ENCODE results near the gene DOCK6.

Gene DOCK6

DNA sequence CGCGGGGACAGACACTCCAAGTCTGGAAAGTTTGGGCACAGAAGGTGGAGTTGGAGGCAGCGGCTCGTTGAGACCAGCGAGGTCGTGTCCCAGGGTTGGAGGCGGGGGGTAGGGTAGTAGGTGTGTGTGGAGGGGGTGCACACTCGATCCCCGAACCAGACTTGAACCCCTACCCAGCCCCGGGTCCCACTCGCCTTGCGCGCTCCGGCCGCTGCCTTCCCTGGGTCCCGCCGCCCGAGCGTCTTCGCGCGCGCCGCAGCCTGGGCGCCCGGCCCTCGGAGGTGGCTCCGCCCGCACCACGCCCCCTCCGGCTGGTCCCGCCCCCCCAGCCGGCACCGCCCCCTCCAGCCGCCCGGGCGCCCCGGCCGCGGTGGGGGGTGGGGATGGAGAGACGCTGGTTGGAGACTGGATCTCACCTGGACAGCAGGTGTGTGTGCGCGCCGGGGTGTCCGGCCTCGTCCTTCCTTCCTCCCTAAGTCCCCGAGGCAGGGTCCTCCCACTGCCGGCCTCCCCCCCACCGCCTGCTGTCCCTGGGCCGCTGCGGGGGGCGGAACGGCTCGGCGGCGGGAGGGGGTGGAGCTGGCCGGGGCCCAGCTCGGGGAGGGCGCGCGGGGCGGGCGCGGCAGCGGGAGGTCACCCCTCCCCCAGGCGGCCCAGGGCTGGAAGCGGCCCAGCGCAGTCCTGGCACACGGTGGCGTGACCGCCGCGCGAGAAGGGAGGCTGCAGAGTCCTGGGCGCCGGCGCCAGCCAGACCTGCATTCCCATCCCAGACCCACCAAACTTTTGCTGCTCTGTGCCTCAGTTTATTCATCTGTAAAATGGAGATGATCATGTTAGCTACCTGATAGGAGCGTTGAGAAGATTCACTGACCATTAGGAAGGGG, 64.8 kb downstream of the DOCK6 start, which contains the start of gene KANK2:
TSS of gene KANK2 (minus strand) at position 255 of the 884 bp plus-strand sequence. CDS start 3,034 bp downstream, outside the sequence.
- no peak for TF ChIP-seq CTCF (IDR thresholded peaks at IDR 0.05)

- TF ChIP-seq CTCF (IDR thresholded peaks at IDR 0.05) = no peak
Observed at GRCh38 chr19:11196406-11197287, 65.7 kb downstream of the DOCK6 start.

GRCh38 chr19:11195681-11196080, 66.6 kb downstream of the DOCK6 start:
- TF ChIP-seq CTCF (IDR thresholded peaks at IDR 0.05) = no peak

DNA sequence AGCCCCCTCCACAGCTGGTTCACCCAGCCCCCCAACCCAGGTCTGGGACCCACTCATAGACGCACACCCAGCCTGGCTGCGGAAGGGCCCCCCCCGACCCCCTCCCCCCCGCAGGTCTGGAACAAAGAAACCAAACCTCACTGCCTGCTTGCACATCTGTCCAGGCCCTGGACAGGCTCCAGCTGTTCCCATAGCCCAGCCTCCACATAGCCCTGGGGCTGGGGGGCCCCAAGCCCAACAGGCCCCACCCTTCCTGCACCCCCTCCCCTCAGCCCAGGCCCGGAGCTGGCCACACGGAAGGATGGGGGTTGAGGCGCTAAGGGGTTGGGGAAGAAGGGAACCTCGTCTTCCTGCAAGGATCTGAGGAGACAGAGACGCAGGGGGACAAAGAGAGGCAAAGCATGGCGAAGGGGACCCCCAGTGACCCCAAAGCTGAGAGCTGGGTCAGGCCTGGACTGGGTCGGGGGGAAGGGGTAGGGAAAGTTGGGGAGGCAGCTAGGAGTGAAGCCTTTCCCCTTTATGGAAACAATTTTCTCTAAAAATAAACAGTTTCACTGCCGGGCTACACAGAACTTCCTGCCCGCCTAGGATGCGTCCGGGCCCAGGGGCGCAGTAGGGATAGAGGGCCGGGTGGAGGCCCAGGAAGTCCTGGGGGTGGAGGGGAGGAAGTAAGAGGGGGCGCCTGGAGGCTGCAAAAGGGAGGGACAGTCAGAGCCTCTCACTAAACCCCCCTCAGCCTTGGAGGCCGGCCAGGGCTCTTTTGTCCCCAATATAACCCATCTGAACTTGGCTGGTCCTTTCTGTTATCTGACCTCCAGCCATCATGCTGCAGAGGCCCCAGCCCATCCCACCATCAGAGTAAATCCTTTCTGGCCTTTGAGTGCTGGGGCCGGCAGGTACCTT, 67.4 kb downstream of the DOCK6 start:
- TF ChIP-seq CTCF (IDR thresholded peaks at IDR 0.05) = no peak

GRCh38 chr19:11194173-11194572, 68.2 kb downstream of the DOCK6 start:
- no peak for TF ChIP-seq CTCF (IDR thresholded peaks at IDR 0.05)

DNA sequence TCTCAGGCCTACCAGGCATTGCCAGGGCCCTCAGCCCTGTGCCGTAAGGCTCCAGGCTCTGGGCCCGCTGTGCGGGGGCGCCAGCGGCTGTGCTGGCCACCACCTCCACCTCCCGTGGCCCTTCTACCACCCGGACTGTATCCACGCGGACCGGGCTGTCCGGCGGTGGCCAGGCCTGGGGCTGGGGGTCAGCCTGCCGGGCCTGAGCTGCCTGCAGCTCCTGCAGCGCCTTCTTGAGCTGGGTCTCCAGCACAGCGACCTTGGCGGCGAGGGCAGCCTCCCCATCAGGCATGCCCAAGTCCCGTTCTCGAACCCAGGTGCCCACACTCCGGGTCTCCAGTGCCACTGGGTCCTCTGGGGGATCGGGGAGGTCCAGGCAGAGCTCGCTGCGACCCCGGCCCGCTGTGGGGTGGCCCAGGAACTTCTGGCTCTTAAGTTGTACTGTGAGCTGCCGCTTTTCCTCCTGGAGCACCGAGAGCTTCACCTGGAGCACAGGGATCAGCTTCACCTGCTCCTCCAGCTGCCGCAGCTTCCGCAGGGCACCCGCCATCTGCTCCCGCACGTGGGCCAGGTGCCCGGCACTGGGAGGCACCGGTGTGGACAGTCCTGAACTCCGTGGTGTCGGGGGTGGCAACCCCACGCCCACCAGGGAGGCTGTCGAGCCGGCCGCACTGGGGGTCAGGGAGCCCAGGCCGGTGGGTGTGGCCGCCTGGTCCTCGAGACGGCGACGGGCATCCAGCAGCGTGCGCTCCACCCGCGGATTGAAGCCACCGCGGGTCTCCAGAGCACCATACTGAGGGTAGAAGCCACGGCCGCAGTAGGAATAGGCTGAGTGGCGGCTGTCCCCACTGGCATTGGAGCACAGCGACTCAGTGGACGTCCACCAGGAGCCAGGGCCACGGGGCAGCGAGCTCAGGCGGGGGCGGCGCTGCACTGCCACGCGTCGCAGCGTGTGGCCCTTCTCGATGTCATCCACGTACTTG, 69.1 kb downstream of the DOCK6 start:
- TF ChIP-seq CTCF (IDR thresholded peaks at IDR 0.05) = no peak

All from LNCAP (cell line).